Left forelimb (tissue), 1 donor: ENCODE data around the gene COMMD1.

Source experiments
- DNase-seq: peaks from one replicate; pipeline ENCODE4 v3.0.0-alpha.2; 2018; ENCODE audit warnings: low spot score

COMMD1 gene

DNA sequence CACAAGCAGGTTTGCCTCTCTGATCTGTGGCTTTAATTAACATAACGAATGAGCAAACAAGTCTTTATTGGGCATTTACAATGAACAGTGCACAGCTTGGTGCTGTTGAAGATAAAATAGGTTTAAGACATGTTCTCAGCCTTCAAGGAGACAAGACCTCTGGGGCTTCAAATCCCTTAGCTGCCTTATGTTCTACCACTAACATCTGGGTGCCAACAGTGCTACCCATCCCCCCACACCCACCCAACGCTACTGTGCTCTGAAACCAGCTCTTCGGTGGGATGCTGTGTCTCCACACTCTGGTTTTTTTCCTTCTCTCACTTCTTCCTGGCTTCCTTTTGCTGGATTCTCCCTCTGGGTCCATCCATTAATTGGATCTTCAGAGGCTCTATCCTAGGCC lies 276.4 kb downstream of the COMMD1 start:
- no peak for DNase-seq

DNA sequence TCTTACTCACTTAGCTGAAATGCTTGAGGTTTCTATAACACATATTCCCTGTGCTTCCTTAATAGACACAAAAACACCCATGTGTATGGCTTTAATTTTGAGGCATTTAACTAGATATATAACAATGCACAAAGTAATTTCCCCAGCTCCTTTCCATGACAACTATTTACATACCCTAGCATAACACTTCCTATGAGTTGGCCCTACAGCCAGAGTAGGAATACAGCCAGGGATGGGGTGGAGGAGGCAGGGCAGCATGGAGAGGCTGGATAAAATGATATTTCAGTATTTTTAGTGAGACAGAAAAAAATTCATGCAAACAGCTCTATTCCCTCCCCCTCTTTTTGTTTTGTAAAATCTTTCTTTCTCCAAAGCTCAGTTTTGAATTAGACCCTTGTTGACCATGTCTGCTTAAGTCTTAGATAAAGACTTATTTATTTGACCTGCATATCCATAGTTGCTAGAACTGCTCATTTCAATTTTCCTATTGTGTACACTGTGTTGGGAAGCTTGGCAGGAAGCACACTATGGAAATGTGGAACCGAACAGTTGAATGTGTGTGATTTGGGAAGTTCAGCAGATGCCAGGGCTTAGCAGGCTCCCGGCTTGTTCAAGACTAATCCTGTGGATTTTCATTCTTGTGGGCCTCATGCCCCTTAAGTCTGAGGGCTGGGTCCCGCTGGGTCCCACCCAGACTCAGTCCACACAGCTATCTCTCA lies 279.2 kb downstream of the COMMD1 start:
- no peak for DNase-seq
